ENCODE measurements around the gene THPO. TPM values are rescaled to one million over a fixed set of nuclear protein-coding genes. Genes with fewer than 3 reads are reported as not detected.

The THPO gene
- total and polyA plus RNA-seq, 2 donors (not counting 1 experiment from before 2014, with no cell fraction given) = not detected

- H3K27me3 Mint-ChIP-seq = peaks cover 63% of the 10 kb centered on the region
- H3K4me2 ChIP-seq (replicated peaks; ENCODE audit: low read depth, low read length, poor library complexity, severe bottlenecking) = peak overlapping the region; percentile 76
Measured at GRCh38 chr3:184381261-184382224, 3.5 kb upstream of the THPO start.

More at GRCh38 chr3:184381261-184382224, 3.5 kb upstream of the THPO start:
- 9% methylated on average over 49 of the region's 55 CpGs for WGBS (ENCODE audit: insufficient coverage)
- Histone ChIP-seq H3K9me3 (ENCODE audit: control extremely low read depth in 1 of 3, control insufficient read depth in 2 of 3, insufficient read depth in 1 of 3, low read length in 2 of 3) (peaks cover 0 to 5% (median 0%) of the 10 kb centered on the region in 3 donors), H3K79me2 (ENCODE audit: control insufficient read depth, insufficient read depth, low read length) (no peaks in the 10 kb centered on the region), H3K4me1 (ENCODE audit: control insufficient read depth in 2 of 2, insufficient read depth in 2 of 2, low read length in 2 of 2) (peaks cover 13 to 15% of the 10 kb centered on the region in 2 donors), H3K27ac (ENCODE audit: low read length in 2 of 2) (no peak overlapping the region), H3K36me3 (replicated peaks in 1 of 2; ENCODE audit: control extremely low read depth in 1 of 2, control insufficient read depth in 1 of 2, extremely low read depth in 1 of 2, insufficient read depth in 2 of 2, low read length in 1 of 2) (no peaks in the 10 kb centered on the region), H3K9ac (ENCODE audit: low read length) (peak overlapping the region; percentile 60), H4K20me1 (ENCODE audit: control insufficient read depth, insufficient read depth, low read length, poor library complexity, severe bottlenecking) (no peaks in the 10 kb centered on the region), H3K27me3 (replicated peaks in 1 of 4; ENCODE audit: control extremely low read depth in 1 of 4, control insufficient read depth in 3 of 4, insufficient read depth in 4 of 4, low read length in 3 of 4) (peaks cover 0 to 67% (median 25%) of the 10 kb centered on the region in 4 experiments), H2AFZ (ENCODE audit: insufficient read depth, low read depth, low read length, poor library complexity, severe bottlenecking) (peak overlapping the region; percentile 69), H3K4me3 (ENCODE audit: control extremely low read depth in 1 of 5, extremely low read depth in 1 of 5, insufficient read depth in 1 of 5, low read depth in 2 of 5, low read length in 4 of 5) (peak overlapping the region in 3 of 5 experiments; percentile 27 to 48 (median 39))
- Mint-ChIP-seq H3K4me3 (peak overlapping the region; percentile 79), H3K9me3 (ENCODE audit: insufficient read depth) (no peaks in the 10 kb centered on the region), H3K27ac (no peak overlapping the region), H3K4me1 (peaks cover 18% of the 10 kb centered on the region)
- POLR2A ChIA-PET = no interaction called here
- TF ChIP-seq EZH2 (IDR thresholded peaks at IDR 0.05; ENCODE audit: borderline replicate concordance, insufficient read depth, low read depth, low read length, poor library complexity, severe bottlenecking) (peak; percentile 87), CTCF (IDR thresholded peaks at IDR 0.05) (no peak)
- intact Hi-C loops (cut with micrococcal nuclease) = no loop called here
- DNase-seq (peak; percentile 51), ATAC-seq (ENCODE audit: low read depth) (peak; percentile 8)
- CTCF ChIA-PET = interaction anchor here (1.0 to 1.6 kb wide), 2 partner anchors 10 to 37 kb away, joined by 3 to 5 read pairs; no protein-coding TSS in a partner anchor
